Right ventricle myocardium inferior (tissue), 1 donor: ENCODE data around the gene FBH1. TPM values are rescaled to one million over a fixed set of nuclear protein-coding genes. Genes with fewer than 3 reads are reported as not detected.

Experiments used
- ATAC-seq: fragments of 200-7000 bp; cut with Tn5 transposase; one replicate; pipeline ENCODE4 v1.9.1; 2020; ENCODE audit warnings: mild to moderate bottlenecking, moderate library complexity
- DNase-seq: peaks from one replicate; pipeline ENCODE4 v3.0.0; 2021; ENCODE audit errors: missing footprints
- intact Hi-C: fragments of 100-400 bp; cut with DNase I; formaldehyde crosslinking; loops from one replicate; pipeline ENCODE4 v1.11.0; 2022
- total RNA-seq: library from RNA; stranded (reverse); fragmentation: NEBNext Ultra II Directional; extraction: Animal tissue kit (Norgen Biotek cat#: 25700); gene quantifications from one replicate; pipeline ENCODE4 v1.2.1, GENCODE V29; 2021
- donor health status: DM: no; HTN: yes; CAD: no; lungs with severe emphysema.

The FBH1 gene
- total RNA-seq, 1 donor from 2014 or later, result 78.1 TPM

- intact Hi-C loops, result no loop called here
- peak; percentile 34 for ATAC-seq
- no peak for DNase-seq
These were observed 93.7 kb downstream of the FBH1 start for GRCh38 chr10:5983774-5984173.

GRCh38 chr10:5985029-5985428 lies 95.0 kb downstream of the FBH1 start:
- ATAC-seq (no peak), DNase-seq (no peak)
- intact Hi-C loops, result no loop called here

Other genes starting within 250 kb of the FBH1 start
- 15.4 TPM for gene ASB13, start 223.6 kb upstream of the FBH1 start, total RNA-seq
- gene TASOR2, start 205.4 kb upstream of the FBH1 start, total RNA-seq, result 36.7 TPM
- gene GDI2, start 76.8 kb upstream of the FBH1 start, total RNA-seq, result 101 TPM
- 2.5 TPM for gene ANKRD16, start 350 bp upstream of the FBH1 start, total RNA-seq
- 11.6 TPM for gene IL15RA, start 87.3 kb downstream of the FBH1 start, total RNA-seq
- 3.8 TPM for gene IL2RA, start 172.1 kb downstream of the FBH1 start, total RNA-seq
- gene RBM17, start 198.8 kb downstream of the FBH1 start, total RNA-seq, result 65.7 TPM